Fibroblast of lung (primary cell): ENCODE results near the gene C20orf144.

Experiments
- CTCF ChIP-seq, 2 donors: IDR thresholded peaks in 1 of 2; conservative IDR thresholded peaks in 1 of 2; 1 replicate in 1 of 2; 2 replicates in 1 of 2; pipeline ENCODE4 v1.5.1; 2011 to 2012; ENCODE audit warnings: low read length in 2 of 2, control low read depth in 1 of 2, inconsistent platforms in 1 of 2, low read depth in 1 of 2, mild to moderate bottlenecking in 1 of 2
- EZH2 ChIP-seq: IDR thresholded peaks from 2 replicates; pipeline ENCODE4 v1.5.1; 2012; ENCODE audit warnings: low read length, control low read depth, mild to moderate bottlenecking; ENCODE audit errors: missing control alignments

DNA sequence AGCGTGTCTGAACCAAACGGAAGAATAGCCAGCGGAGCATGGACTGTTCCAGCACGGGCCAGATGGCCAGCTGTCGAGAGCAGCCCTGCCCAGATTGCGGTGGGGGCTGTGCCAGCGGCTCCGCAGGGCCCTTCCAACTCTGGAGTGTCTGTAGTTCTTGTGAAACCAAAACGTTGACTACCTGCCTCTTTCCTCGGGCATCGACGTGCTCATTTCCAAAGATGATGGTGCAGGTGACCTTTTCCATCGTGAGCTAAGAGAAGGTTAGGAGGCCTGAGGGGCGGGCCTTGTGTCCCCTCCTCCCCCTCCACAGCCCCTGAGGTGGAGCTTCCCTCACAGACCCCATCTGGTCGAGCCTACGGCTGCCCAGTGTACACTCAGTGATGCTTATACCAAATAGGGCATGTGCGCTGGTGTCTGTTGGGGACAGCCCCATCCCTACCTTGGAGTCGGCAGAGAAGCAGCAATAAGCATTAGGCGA is 12.9 kb upstream of the C20orf144 start:
- TF ChIP-seq EZH2 (no peak), CTCF (conservative IDR thresholded peaks at IDR 0.05 in 1 of 2, IDR thresholded peaks at IDR 0.05 in 1 of 2; ENCODE audit: low read depth in 1 of 2, low read length in 2 of 2) (no peak)
